HCT116 (cell line): Measurements from ENCODE around the gene MN1. TPM values are rescaled to one million over a fixed set of nuclear protein-coding genes. Genes with fewer than 3 reads are reported as not detected.

Experiments used
- ATAC-seq: fragments of 200-7000 bp; cut with Tn5 transposase; 2 replicates; pipeline ENCODE4 v1.9.1; 2020; ENCODE audit warnings: mild to moderate bottlenecking, moderate library complexity
- BruUV-seq: library from RNA; stranded (reverse); fragments of 400-500 nt; replicated peaks from 2 replicates; lab custom pipeline; 2021; lab: Mats Ljungman, UMichigan
- CTCF ChIA-PET: fragments of 300-600 bp; sonication (Branson Sonifier 250); formaldehyde crosslinking; loops from one replicate; lab custom pipeline; 2021; ENCODE audit warnings: antibody characterized with exemption; lab: Charles Lee
- POLR2A ChIA-PET: fragments of 300-600, 350-600 bp; sonication (Branson Sonifier 250); formaldehyde crosslinking; loops from one replicate; lab custom pipeline; 2021; ENCODE audit warnings: antibody characterized with exemption; lab: Charles Lee
- RAD21 ChIA-PET, 2 experiments: fragments of 300-600 bp; sonication (Branson Sonifier 250); formaldehyde crosslinking; loops; one replicate each; lab custom pipeline; 2023; ENCODE audit warnings: low total read pairs in 2 of 2; ENCODE audit not compliant: uncharacterized antibody in 2 of 2, unreplicated experiment in 2 of 2, low non-redundant PET in 1 of 2; lab: Charles Lee
- DNase-seq: peaks from one replicate; pipeline ENCODE4 v3.0.0-alpha.2; 2010; ENCODE audit warnings: low read depth, low spot score
- H2AFZ ChIP-seq: fragments of 200-600 bp; shearing (Covaris generic), sonication (generic); 2 replicates; pipeline ENCODE4 v1.6.1; 2017; ENCODE audit warnings: low read depth, mixed run types, mixed read lengths, antibody characterized with exemption, low read length; ENCODE audit not compliant: poor library complexity, severe bottlenecking
- H3K27ac ChIP-seq: 2 replicates; pipeline ENCODE4 v1.5.1; 2012; ENCODE audit warnings: low read depth, low read length
- H3K27me3 ChIP-seq: fragments of 200-600 bp; sonication (generic); 2 replicates; pipeline ENCODE4 v1.6.1; 2016; ENCODE audit warnings: mixed run types, low read length, mixed read lengths; ENCODE audit not compliant: insufficient read depth
- H3K36me3 ChIP-seq, 2 experiments: fragments of 200-500 bp in 1 of 2; fragments of 200-600 bp in 1 of 2; sonication (Bioruptor generic) in 1 of 2; sonication (generic) in 1 of 2; 2 replicates each; pipeline versions ENCODE4 v1.5.1 to v1.6.1; 2014 to 2016; ENCODE audit warnings: low read length in 2 of 2, inconsistent platforms in 1 of 2, mixed read lengths in 1 of 2, mixed run types in 1 of 2; ENCODE audit not compliant: insufficient read depth in 2 of 2, control insufficient read depth in 1 of 2
- H3K4me1 ChIP-seq, 2 experiments: fragments of 200-600 bp in 1 of 2; sonication (generic) in 1 of 2; 2 replicates each; pipeline versions ENCODE4 v1.5.1 to v1.6.1; 2012 to 2017; ENCODE audit warnings: low read length in 2 of 2, inconsistent platforms in 1 of 2, mild to moderate bottlenecking in 1 of 2, mixed read lengths in 1 of 2, mixed run types in 1 of 2, moderate library complexity in 1 of 2; ENCODE audit not compliant: insufficient read depth in 2 of 2, control insufficient read depth in 1 of 2
- H3K4me2 ChIP-seq: fragments of 200-600 bp; sonication (generic); 2 replicates; pipeline ENCODE4 v1.6.1; 2017; ENCODE audit warnings: mixed run types, low read length, mixed read lengths
- H3K4me3 ChIP-seq, 2 experiments: fragments of 200-600 bp in 1 of 2; sonication (generic) in 1 of 2; replicated peaks in 1 of 2; 2 replicates each; pipeline ENCODE4 v1.5.1; 2011 to 2016; ENCODE audit warnings: low read length in 2 of 2, control low read depth in 1 of 2, low read depth in 1 of 2, mild to moderate bottlenecking in 1 of 2, mixed read lengths in 1 of 2, mixed run types in 1 of 2
- H3K79me2 ChIP-seq: fragments of 200-600 bp; sonication (generic); 2 replicates; pipeline ENCODE4 v1.6.1; 2017; ENCODE audit warnings: mild to moderate bottlenecking, mixed run types, low read length, moderate library complexity, mixed read lengths; ENCODE audit not compliant: insufficient read depth
- H3K9ac ChIP-seq: fragments of 200-600 bp; sonication (generic); 2 replicates; pipeline ENCODE4 v1.6.1; 2016; ENCODE audit warnings: low read length, mixed read lengths
- H3K9me2 ChIP-seq: fragments of 200-600 bp; sonication (generic), shearing (Covaris generic); 2 replicates; pipeline ENCODE4 v1.6.1; 2017; ENCODE audit warnings: mixed run types, mild to moderate bottlenecking, moderate library complexity; ENCODE audit not compliant: insufficient read depth
- H3K9me3 ChIP-seq, 2 experiments: fragments of 200-500 bp in 1 of 2; fragments of 200-600 bp in 1 of 2; sonication (Bioruptor generic) in 1 of 2; sonication (generic) in 1 of 2; 2 replicates each; pipeline ENCODE4 v1.6.1; 2014 to 2017; ENCODE audit warnings: low read length in 2 of 2, mixed read lengths in 2 of 2, inconsistent platforms in 1 of 2, low read depth in 1 of 2, mild to moderate bottlenecking in 1 of 2, mixed run types in 1 of 2, moderate library complexity in 1 of 2; ENCODE audit not compliant: control insufficient read depth in 1 of 2, insufficient read depth in 1 of 2
- H4K20me1 ChIP-seq: fragments of 200-600 bp; sonication (generic), shearing (Covaris generic); 2 replicates; pipeline ENCODE4 v1.6.1; 2017; ENCODE audit warnings: mixed run types, mild to moderate bottlenecking, moderate library complexity; ENCODE audit not compliant: insufficient read depth
- CBX3 ChIP-seq: IDR thresholded peaks from 2 replicates; pipeline ENCODE4 v1.6.1; 2012; ENCODE audit warnings: low read depth
- CEBPB ChIP-seq: IDR thresholded peaks from 2 replicates; pipeline ENCODE4 v1.6.1; 2012; ENCODE audit warnings: low read depth
- EGR1 ChIP-seq: IDR thresholded peaks from 2 replicates; pipeline ENCODE4 v1.6.1; 2012; ENCODE audit warnings: low read depth
- EZH2phosphoT487 ChIP-seq: fragments of 200-600 bp; IDR thresholded peaks from 2 replicates; pipeline ENCODE4 v1.6.1; 2018; ENCODE audit warnings: antibody characterized with exemption, borderline replicate concordance
- JUND ChIP-seq: IDR thresholded peaks from 2 replicates; pipeline ENCODE4 v1.6.1; 2012
- POLR2A ChIP-seq: IDR thresholded peaks from 2 replicates; pipeline ENCODE4 v1.7.0; 2011; ENCODE audit warnings: borderline replicate concordance; ENCODE audit not compliant: insufficient read depth, insufficient read length; ENCODE audit errors: extremely low read depth
- RAD21 ChIP-seq: IDR thresholded peaks from 2 replicates; pipeline ENCODE4 v1.6.1; 2012; ENCODE audit warnings: low read depth, mild to moderate bottlenecking
- SP1 ChIP-seq: IDR thresholded peaks from 2 replicates; pipeline ENCODE4 v1.6.1; 2012; ENCODE audit warnings: low read depth
- YY1 ChIP-seq: IDR thresholded peaks from 2 replicates; pipeline ENCODE4 v1.6.1; 2011; ENCODE audit warnings: low read length, low read depth, moderate library complexity, mild to moderate bottlenecking; ENCODE audit not compliant: insufficient replicate concordance; ENCODE audit errors: extremely low read depth
- ZFX ChIP-seq: fragments of 450-650 bp; IDR thresholded peaks from 2 replicates; pipeline ENCODE4 v1.6.1; 2017
- ZNF274 ChIP-seq: fragments of 200-500 bp; sonication (Bioruptor generic); IDR thresholded peaks from 2 replicates; pipeline ENCODE4 v1.6.1; 2014; ENCODE audit warnings: mild to moderate bottlenecking, low read depth, low read length, inconsistent platforms
- intact Hi-C: fragments of 100-400 bp; cut with micrococcal nuclease; formaldehyde crosslinking; loops from 2 replicates; pipeline ENCODE4 v1.10.0; 2022
- total RNA-seq: library from RNA; stranded (reverse); gene quantifications from one replicate; pipeline ENCODE4 v1.2.1, GENCODE V29; 2021; ENCODE audit not compliant: unreplicated experiment
- TF ChIP-seq, protein P1 (sequence below): IDR thresholded peaks from 2 replicates; pipeline ENCODE4 v1.6.1; 2012
- TF ChIP-seq, protein P2 (sequence below), 3 experiments: fragments of 200-600 bp in 1 of 3; sonication (generic) in 1 of 3; IDR thresholded peaks in 2 of 3; conservative IDR thresholded peaks in 1 of 3; 2 replicates each; pipeline ENCODE4 v1.5.1; 2012 to 2017; ENCODE audit warnings: low read depth in 2 of 3, low read length in 2 of 3, antibody characterized with exemption in 1 of 3, borderline replicate concordance in 1 of 3, control low read depth in 1 of 3, mild to moderate bottlenecking in 1 of 3, mixed read lengths in 1 of 3, mixed run types in 1 of 3, moderate library complexity in 1 of 3; ENCODE audit not compliant: insufficient read depth in 1 of 3
- TF ChIP-seq, protein P3 (sequence below): IDR thresholded peaks from 2 replicates; pipeline ENCODE4 v1.6.1; 2011; ENCODE audit warnings: mild to moderate bottlenecking, low read length, moderate library complexity; ENCODE audit not compliant: insufficient replicate concordance; ENCODE audit errors: extremely low read depth
- TF ChIP-seq, protein P4 (sequence below): IDR thresholded peaks from 2 replicates; pipeline ENCODE4 v1.6.1; 2012; ENCODE audit warnings: low read depth

The MN1 gene
- total RNA-seq, 1 experiment from 2014 or later: 2.9 TPM

DNA sequence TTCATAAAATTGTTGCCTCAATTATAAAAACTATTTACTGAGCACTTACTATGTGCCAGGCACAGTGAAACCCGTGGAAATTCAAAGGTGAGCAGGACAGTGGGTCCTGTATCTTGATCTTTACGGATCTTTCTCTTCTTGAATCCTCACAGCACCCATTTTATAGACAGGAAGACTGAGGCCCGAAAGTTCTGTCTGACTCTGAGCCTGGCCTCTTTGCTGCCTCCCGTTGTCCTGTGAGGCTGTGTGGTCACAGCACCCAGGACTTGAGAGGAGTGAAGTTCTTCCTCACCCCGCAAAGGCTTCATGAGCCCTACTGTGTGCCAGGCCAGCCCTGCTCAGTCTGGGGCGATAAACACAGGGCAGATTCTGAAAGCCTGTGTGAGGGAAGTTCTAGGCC, 13.4 kb upstream of the MN1 start:
- intact Hi-C loops: no loop called here
- no peaks in the 10 kb centered on the region for H4K20me1 ChIP-seq

More for the DNA sequence above, 13.4 kb upstream of the MN1 start:
- H2AFZ ChIP-seq: no peak overlapping the region
- no peaks in the 10 kb centered on the region for H3K9me3 ChIP-seq
- DNase-seq (no peak), ATAC-seq (no peak)
- H3K9me2 ChIP-seq: no peaks in the 10 kb centered on the region
- BruUV-seq: no TSS peak
- TF ChIP-seq, protein P1, sequence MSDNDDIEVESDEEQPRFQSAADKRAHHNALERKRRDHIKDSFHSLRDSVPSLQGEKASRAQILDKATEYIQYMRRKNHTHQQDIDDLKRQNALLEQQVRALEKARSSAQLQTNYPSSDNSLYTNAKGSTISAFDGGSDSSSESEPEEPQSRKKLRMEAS: no peak
- TF ChIP-seq, protein P2, sequence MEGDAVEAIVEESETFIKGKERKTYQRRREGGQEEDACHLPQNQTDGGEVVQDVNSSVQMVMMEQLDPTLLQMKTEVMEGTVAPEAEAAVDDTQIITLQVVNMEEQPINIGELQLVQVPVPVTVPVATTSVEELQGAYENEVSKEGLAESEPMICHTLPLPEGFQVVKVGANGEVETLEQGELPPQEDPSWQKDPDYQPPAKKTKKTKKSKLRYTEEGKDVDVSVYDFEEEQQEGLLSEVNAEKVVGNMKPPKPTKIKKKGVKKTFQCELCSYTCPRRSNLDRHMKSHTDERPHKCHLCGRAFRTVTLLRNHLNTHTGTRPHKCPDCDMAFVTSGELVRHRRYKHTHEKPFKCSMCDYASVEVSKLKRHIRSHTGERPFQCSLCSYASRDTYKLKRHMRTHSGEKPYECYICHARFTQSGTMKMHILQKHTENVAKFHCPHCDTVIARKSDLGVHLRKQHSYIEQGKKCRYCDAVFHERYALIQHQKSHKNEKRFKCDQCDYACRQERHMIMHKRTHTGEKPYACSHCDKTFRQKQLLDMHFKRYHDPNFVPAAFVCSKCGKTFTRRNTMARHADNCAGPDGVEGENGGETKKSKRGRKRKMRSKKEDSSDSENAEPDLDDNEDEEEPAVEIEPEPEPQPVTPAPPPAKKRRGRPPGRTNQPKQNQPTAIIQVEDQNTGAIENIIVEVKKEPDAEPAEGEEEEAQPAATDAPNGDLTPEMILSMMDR (IDR thresholded peaks at IDR 0.05 in 2 of 3, conservative IDR thresholded peaks at IDR 0.05 in 1 of 3; ENCODE audit: borderline replicate concordance in 1 of 3, insufficient read depth in 1 of 3, low read depth in 2 of 3, low read length in 2 of 3): no peak
- no peak for TF ChIP-seq EZH2phosphoT487
- TF ChIP-seq, protein P3, sequence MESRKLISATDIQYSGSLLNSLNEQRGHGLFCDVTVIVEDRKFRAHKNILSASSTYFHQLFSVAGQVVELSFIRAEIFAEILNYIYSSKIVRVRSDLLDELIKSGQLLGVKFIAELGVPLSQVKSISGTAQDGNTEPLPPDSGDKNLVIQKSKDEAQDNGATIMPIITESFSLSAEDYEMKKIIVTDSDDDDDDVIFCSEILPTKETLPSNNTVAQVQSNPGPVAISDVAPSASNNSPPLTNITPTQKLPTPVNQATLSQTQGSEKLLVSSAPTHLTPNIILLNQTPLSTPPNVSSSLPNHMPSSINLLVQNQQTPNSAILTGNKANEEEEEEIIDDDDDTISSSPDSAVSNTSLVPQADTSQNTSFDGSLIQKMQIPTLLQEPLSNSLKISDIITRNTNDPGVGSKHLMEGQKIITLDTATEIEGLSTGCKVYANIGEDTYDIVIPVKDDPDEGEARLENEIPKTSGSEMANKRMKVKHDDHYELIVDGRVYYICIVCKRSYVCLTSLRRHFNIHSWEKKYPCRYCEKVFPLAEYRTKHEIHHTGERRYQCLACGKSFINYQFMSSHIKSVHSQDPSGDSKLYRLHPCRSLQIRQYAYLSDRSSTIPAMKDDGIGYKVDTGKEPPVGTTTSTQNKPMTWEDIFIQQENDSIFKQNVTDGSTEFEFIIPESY: no peak
- no peak for TF ChIP-seq YY1
- no peak for TF ChIP-seq POLR2A
- no peak for TF ChIP-seq CEBPB
- no peak for TF ChIP-seq ZFX
- TF ChIP-seq SP1: no peak
- no peak for TF ChIP-seq CBX3
- no peak for TF ChIP-seq EGR1
- no peak for TF ChIP-seq RAD21
- no peak for TF ChIP-seq JUND
- no peak for TF ChIP-seq ZNF274
- TF ChIP-seq, protein P4, sequence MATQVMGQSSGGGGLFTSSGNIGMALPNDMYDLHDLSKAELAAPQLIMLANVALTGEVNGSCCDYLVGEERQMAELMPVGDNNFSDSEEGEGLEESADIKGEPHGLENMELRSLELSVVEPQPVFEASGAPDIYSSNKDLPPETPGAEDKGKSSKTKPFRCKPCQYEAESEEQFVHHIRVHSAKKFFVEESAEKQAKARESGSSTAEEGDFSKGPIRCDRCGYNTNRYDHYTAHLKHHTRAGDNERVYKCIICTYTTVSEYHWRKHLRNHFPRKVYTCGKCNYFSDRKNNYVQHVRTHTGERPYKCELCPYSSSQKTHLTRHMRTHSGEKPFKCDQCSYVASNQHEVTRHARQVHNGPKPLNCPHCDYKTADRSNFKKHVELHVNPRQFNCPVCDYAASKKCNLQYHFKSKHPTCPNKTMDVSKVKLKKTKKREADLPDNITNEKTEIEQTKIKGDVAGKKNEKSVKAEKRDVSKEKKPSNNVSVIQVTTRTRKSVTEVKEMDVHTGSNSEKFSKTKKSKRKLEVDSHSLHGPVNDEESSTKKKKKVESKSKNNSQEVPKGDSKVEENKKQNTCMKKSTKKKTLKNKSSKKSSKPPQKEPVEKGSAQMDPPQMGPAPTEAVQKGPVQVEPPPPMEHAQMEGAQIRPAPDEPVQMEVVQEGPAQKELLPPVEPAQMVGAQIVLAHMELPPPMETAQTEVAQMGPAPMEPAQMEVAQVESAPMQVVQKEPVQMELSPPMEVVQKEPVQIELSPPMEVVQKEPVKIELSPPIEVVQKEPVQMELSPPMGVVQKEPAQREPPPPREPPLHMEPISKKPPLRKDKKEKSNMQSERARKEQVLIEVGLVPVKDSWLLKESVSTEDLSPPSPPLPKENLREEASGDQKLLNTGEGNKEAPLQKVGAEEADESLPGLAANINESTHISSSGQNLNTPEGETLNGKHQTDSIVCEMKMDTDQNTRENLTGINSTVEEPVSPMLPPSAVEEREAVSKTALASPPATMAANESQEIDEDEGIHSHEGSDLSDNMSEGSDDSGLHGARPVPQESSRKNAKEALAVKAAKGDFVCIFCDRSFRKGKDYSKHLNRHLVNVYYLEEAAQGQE: no peak
- no peaks in the 10 kb centered on the region for H3K27me3 ChIP-seq
- H3K36me3 ChIP-seq: no peaks in the 10 kb centered on the region
- no peak overlapping the region for H3K4me2 ChIP-seq
- RAD21 ChIA-PET: no interaction called here
- H3K4me1 ChIP-seq: no peaks in the 10 kb centered on the region
- H3K79me2 ChIP-seq: no peaks in the 10 kb centered on the region
- CTCF ChIA-PET: no interaction called here
- no peak overlapping the region for H3K4me3 ChIP-seq
- no peak overlapping the region for H3K27ac ChIP-seq
- POLR2A ChIA-PET: no interaction called here
- no peak overlapping the region for H3K9ac ChIP-seq
